ENCODE data around the gene SLC10A1.
"Not testable (repeated sequence)": the region's sequence is repeated elsewhere in the genome, so short reads cannot be mapped to it uniquely, and the experiment has no call there.

The SLC10A1 gene

GRCh38 chr14:69818758-69819191 is 21.7 kb upstream of the SLC10A1 start:
- Mint-ChIP-seq H3K27me3 (peaks cover 8 to 12% of the 10 kb centered on the region in 2 donors), H3K36me3 (no peaks in the 10 kb centered on the region), H3K27ac (no peak overlapping the region), H3K4me3 (no peak overlapping the region), H3K9me3 (no peaks in the 10 kb centered on the region), H3K4me1 (peaks cover 4 to 8% of the 10 kb centered on the region in 2 donors)
- DNase-seq (peak; percentile 54), ATAC-seq (replicated peaks) (peak; percentile 89 to 91)

- ATAC-seq (replicated peaks) (no peak), DNase-seq (no peak)
- Mint-ChIP-seq H3K27me3 (peaks cover 3 to 17% of the 10 kb centered on the region in 2 donors), H3K4me1 (peaks cover 4 to 8% of the 10 kb centered on the region in 2 donors), H3K9me3 (no peaks in the 10 kb centered on the region), H3K4me3 (no peak overlapping the region), H3K27ac (no peak overlapping the region), H3K36me3 (no peaks in the 10 kb centered on the region)
Measured at GRCh38 chr14:69816216-69816615, 19.2 kb upstream of the SLC10A1 start.

- no peaks in the 10 kb centered on the region for H3K9me3 Mint-ChIP-seq
- H3K4me1 Mint-ChIP-seq, result peaks cover 4 to 8% of the 10 kb centered on the region in 2 donors
- peaks cover 7 to 23% of the 10 kb centered on the region in 2 donors for H3K27me3 Mint-ChIP-seq
- no peak overlapping the region for H3K27ac Mint-ChIP-seq
- peaks cover 0 to 2% of the 10 kb centered on the region in 2 donors for H3K36me3 Mint-ChIP-seq
- no peak for ATAC-seq (replicated peaks)
- no peak overlapping the region for H3K4me3 Mint-ChIP-seq
- no peak for DNase-seq
Measured at GRCh38 chr14:69815556-69815955, 18.5 kb upstream of the SLC10A1 start.

- ATAC-seq (replicated peaks) (no peak), DNase-seq (no peak)
- H3K4me1 Mint-ChIP-seq, result peaks cover 4 to 8% of the 10 kb centered on the region in 2 donors
- H3K27me3 Mint-ChIP-seq, result peaks cover 7 to 16% of the 10 kb centered on the region in 2 donors
- no peak overlapping the region for H3K27ac Mint-ChIP-seq
- no peak overlapping the region for H3K4me3 Mint-ChIP-seq
- peaks cover 0 to 2% of the 10 kb centered on the region in 2 donors for H3K36me3 Mint-ChIP-seq
- no peaks in the 10 kb centered on the region for H3K9me3 Mint-ChIP-seq
Measured at GRCh38 chr14:69814397-69814796, 17.4 kb upstream of the SLC10A1 start.

DNA sequence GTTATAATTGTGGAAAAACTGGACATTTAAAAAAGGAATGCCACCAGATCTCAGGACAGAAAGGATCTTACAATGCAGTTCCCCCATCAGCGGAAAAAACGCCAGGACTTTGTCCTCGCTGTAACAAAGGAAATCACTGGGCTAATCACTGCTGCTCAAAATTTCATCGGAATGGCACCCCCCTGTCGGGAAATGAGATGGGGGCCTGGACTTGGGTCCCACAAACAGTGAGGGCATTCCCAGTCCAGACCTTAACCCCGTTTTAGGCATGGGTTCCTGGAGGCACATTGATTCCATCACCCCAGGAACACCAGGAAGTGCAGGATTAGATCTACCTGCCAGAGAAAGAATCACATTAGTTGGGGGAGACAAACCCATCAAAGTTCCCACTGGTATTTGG is 16.3 kb upstream of the SLC10A1 start:
- H3K4me3 Mint-ChIP-seq; DNase-seq; H3K4me1 Mint-ChIP-seq; H3K9me3 Mint-ChIP-seq; H3K36me3 Mint-ChIP-seq; H3K27ac Mint-ChIP-seq; ATAC-seq (replicated peaks): not testable (repeated sequence)
- peaks cover 10 to 11% of the 10 kb centered on the region in 2 donors for H3K27me3 Mint-ChIP-seq

DNA sequence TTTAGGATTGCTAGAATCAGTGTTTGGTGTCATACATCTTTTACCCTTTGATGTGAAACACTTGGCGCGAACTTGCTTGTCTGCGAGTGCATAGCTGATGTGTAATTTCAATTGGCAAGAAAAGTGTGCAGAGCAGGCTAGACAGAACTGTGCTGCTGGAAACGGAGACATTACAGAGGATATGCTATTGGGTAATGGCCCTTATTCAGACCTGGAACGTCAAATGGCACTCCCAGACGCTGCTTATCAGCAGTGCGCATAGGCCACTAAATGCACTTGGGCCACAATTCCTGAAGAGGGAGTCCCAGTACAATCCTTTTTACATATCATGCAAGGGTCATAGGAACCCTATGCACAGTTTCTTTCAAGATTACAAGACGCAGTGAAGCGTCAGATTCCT is 15.7 kb upstream of the SLC10A1 start:
- H3K4me1 Mint-ChIP-seq, result no peaks in the 10 kb centered on the region
- no peaks in the 10 kb centered on the region for H3K9me3 Mint-ChIP-seq
- no peak for DNase-seq
- no peak for ATAC-seq (replicated peaks)
- H3K27ac Mint-ChIP-seq, result no peak overlapping the region
- H3K4me3 Mint-ChIP-seq, result no peak overlapping the region
- peaks cover 0 to 2% of the 10 kb centered on the region in 2 donors for H3K36me3 Mint-ChIP-seq
- H3K27me3 Mint-ChIP-seq, result peaks cover 10 to 11% of the 10 kb centered on the region in 2 donors

DNA sequence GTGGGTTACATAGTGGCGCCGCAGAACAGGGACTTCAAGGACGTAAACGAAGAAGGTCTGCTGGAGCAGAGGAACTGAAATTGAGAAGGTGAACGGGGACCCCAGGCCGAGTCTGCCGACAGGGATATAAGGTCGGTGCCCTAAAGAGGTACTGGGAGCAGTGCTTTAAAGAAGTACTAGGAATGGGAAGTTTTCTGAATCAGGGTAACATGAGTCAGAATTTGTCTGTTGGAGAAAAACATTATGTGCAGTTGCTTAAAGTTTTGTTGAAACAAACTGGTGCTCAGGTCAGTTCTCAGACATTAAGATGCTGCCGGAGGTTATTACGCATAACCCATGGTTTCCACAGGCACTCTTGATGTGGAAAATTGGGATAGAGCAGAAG is 14.8 kb upstream of the SLC10A1 start:
- H3K9me3 Mint-ChIP-seq, result no peaks in the 10 kb centered on the region
- peaks cover 0 to 2% of the 10 kb centered on the region in 2 donors for H3K36me3 Mint-ChIP-seq
- H3K4me3 Mint-ChIP-seq, result no peak overlapping the region
- peaks cover 10 to 11% of the 10 kb centered on the region in 2 donors for H3K27me3 Mint-ChIP-seq
- H3K27ac Mint-ChIP-seq, result no peak overlapping the region
- DNase-seq, result no peak
- no peak for ATAC-seq (replicated peaks)
- no peaks in the 10 kb centered on the region for H3K4me1 Mint-ChIP-seq

GRCh38 chr14:69811227-69811867 is 14.3 kb upstream of the SLC10A1 start:
- Mint-ChIP-seq H3K4me1 (no peaks in the 10 kb centered on the region), H3K9me3 (no peaks in the 10 kb centered on the region), H3K27ac (no peak overlapping the region), H3K36me3 (peaks cover 0 to 2% of the 10 kb centered on the region in 2 donors), H3K27me3 (peaks cover 10 to 11% of the 10 kb centered on the region in 2 donors), H3K4me3 (no peak overlapping the region)
- DNase-seq (no peak), ATAC-seq (replicated peaks) (no peak)

DNA sequence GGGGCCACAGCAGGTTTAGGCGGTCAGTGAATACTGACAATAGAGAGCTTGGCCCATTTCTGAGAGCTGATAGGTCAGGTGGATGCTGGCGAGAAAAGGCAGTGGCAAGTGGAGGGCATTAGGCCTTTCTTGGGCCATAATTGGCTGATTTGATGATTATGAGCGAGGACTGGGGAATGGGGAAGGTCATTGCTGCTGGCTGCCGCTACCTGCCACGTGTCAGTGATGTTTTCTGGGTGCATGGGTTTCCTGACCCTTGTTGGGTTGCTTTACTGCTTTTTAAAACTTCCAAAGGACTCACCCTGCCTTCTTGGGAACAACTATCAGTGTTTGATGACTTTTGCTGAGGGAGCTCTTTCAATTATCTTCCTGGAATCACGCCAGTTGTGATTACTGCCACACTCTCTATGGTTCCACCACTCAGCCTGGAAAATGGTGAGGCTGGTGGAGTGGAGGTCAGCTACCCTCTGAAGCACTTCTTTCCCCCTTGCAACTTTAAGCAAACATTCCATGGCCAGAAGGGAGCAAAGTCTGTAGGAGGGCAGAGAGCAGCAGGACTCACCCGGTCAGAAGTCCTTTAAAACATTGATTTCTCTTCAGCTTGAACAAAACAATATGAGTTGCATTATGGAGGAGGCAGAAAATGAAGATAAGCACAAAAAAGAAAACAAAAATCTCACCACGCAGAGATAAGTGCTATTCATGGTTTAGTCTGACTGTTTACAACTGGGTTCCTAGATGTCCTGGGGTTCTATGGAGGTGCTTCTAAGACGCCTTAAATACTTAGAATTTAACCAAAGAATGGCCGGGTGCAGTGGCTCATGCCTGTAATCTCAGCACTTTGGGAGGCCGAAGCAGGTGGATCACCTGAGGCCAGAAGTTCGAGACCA is 12.1 kb upstream of the SLC10A1 start:
- no peak overlapping the region for H3K27ac Mint-ChIP-seq

GRCh38 chr14:69807192-69807591 is 10.2 kb upstream of the SLC10A1 start:
- DNase-seq, result no peak
- H3K4me1 Mint-ChIP-seq, result no peaks in the 10 kb centered on the region
- H3K27ac Mint-ChIP-seq, result no peak overlapping the region
- peaks cover 0 to 2% of the 10 kb centered on the region in 2 donors for H3K36me3 Mint-ChIP-seq
- H3K9me3 Mint-ChIP-seq, result no peaks in the 10 kb centered on the region
- no peak overlapping the region for H3K4me3 Mint-ChIP-seq
- H3K27me3 Mint-ChIP-seq, result peaks cover 5 to 10% of the 10 kb centered on the region in 2 donors
- no peak for ATAC-seq (replicated peaks)

More for the DNA sequence above, 12.1 kb upstream of the SLC10A1 start:
- no peak overlapping the region for H3K4me3 Mint-ChIP-seq
- H3K27me3 Mint-ChIP-seq, result peaks cover 10 to 11% of the 10 kb centered on the region in 2 donors
- peaks cover 0 to 2% of the 10 kb centered on the region in 2 donors for H3K36me3 Mint-ChIP-seq
- no peaks in the 10 kb centered on the region for H3K9me3 Mint-ChIP-seq
- DNase-seq (no peak), ATAC-seq (replicated peaks) (no peak)
- no peaks in the 10 kb centered on the region for H3K4me1 Mint-ChIP-seq

GRCh38 chr14:69804902-69805301 is 7.9 kb upstream of the SLC10A1 start:
- ATAC-seq (replicated peaks) (no peak), DNase-seq (no peak)
- Mint-ChIP-seq H3K27me3 (peaks cover 12 to 13% of the 10 kb centered on the region in 2 donors), H3K36me3 (peaks cover 0 to 2% of the 10 kb centered on the region in 2 donors), H3K4me3 (no peak overlapping the region), H3K9me3 (peaks cover 0 to 3% of the 10 kb centered on the region in 2 donors), H3K27ac (no peak overlapping the region), H3K4me1 (no peaks in the 10 kb centered on the region)

- H3K9me3 Mint-ChIP-seq, result peaks cover 0 to 3% of the 10 kb centered on the region in 2 donors
- no peak for ATAC-seq (replicated peaks)
- no peak overlapping the region for H3K4me3 Mint-ChIP-seq
- no peak for DNase-seq
- peaks cover 7 to 20% of the 10 kb centered on the region in 2 donors for H3K27me3 Mint-ChIP-seq
- H3K36me3 Mint-ChIP-seq, result peaks cover 3 to 4% of the 10 kb centered on the region in 2 donors
- H3K4me1 Mint-ChIP-seq, result no peaks in the 10 kb centered on the region
- H3K27ac Mint-ChIP-seq, result no peak overlapping the region
Measured at GRCh38 chr14:69803753-69804152, 6.7 kb upstream of the SLC10A1 start.

GRCh38 chr14:69798339-69798735 is 1.3 kb upstream of the SLC10A1 start:
- Mint-ChIP-seq H3K9me3 (peaks cover 0 to 3% of the 10 kb centered on the region in 2 donors), H3K4me1 (no peaks in the 10 kb centered on the region), H3K36me3 (peaks cover 10 to 12% of the 10 kb centered on the region in 2 donors), H3K27me3 (peaks cover 12 to 38% of the 10 kb centered on the region in 2 donors), H3K4me3 (no peak overlapping the region), H3K27ac (no peak overlapping the region)
- no peak for DNase-seq
- ATAC-seq (replicated peaks), result no peak

DNA sequence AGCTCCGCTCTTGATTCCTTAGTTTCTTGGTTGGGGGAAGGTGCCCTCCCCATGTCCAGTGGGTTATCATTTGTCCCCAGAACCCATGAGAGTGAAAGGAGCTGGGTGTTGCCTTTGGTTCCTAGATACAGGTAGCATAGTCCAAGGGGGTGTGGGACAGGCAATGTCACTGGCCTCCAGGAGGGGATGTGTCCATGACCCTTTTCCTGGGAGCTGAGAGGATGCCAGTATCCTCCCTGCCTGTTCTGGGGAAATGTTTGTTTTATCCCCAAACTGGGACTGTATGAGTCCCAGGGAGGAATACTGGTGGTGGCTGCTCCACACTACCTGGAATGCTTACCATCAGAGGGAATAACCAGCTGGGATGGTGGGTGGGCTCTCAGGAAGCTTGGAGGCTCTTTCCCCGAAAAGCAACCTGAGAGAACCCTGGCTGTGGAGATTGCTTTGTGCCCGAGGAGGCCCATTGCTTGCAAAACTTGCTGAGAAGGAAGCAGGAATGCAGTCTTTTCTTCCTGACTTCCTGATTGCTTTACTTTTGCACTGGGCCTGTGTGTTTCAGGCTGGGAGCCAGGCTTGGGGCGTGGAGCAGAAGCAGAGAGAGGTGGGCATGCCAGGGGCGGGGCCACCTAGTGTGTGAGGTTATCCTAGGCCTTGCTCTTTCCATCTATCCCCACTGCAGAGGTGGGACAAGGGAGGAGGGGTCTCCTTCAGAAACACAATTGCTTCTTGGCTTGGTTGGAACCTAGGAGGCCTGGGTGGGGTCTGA is 715 bp upstream of the SLC10A1 start:
- Mint-ChIP-seq H3K27ac (no peak overlapping the region), H3K4me1 (no peaks in the 10 kb centered on the region), H3K4me3 (no peak overlapping the region), H3K27me3 (peaks cover 12 to 38% of the 10 kb centered on the region in 2 donors), H3K36me3 (peaks cover 10 to 12% of the 10 kb centered on the region in 2 donors), H3K9me3 (peaks cover 0 to 3% of the 10 kb centered on the region in 2 donors)
- ATAC-seq (replicated peaks), result no peak
- no peak for DNase-seq

All from stimulated activated naive B cell treated with anti-CD40 and anti-IgM and Interleukin-4, amounts not matched to agents 10 μg/mL and 1 μg/mL and 100 μg/mL, for 72 hours (primary cell).